OCI-LY7 (cell line): ENCODE data around the gene PTPRE.

Experiments
- CTCF ChIP-seq: fragments of 200-600 bp; sonication (generic); conservative IDR thresholded peaks from 2 replicates; pipeline ENCODE4 v1.5.1; 2014; ENCODE audit warnings: mild to moderate bottlenecking, antibody characterized with exemption, low read length, moderate library complexity, mixed read lengths
- EZH2phosphoT487 ChIP-seq: fragments of 200-600 bp; sonication (generic); IDR thresholded peaks from 2 replicates; pipeline ENCODE4 v1.6.1; 2018; ENCODE audit warnings: low read depth, borderline replicate concordance, mild to moderate bottlenecking, mixed run types, antibody characterized with exemption, low read length, moderate library complexity, mixed read lengths

- no peak for TF ChIP-seq CTCF
- no peak for TF ChIP-seq EZH2phosphoT487
Measured at GRCh38 chr10:128058750-128059134, 151.8 kb downstream of the PTPRE start.
